PC-9 (cell line): Measurements from ENCODE around the gene FXYD4. TPM values are rescaled to one million over a fixed set of nuclear protein-coding genes. Genes with fewer than 3 reads are reported as not detected.

Experiments
- BruUV-seq: library from RNA; stranded (reverse); fragments of 400-500 nt; replicated peaks from 2 replicates; lab custom pipeline; 2021; lab: Mats Ljungman, UMichigan
- CTCF ChIA-PET: fragments of 300-600 bp; sonication (Branson Sonifier 250); formaldehyde crosslinking; loops from one replicate; lab custom pipeline; 2022; ENCODE audit warnings: antibody characterized with exemption; lab: Charles Lee
- POLR2A ChIA-PET: fragments of 300-600 bp; sonication (Branson Sonifier 250); formaldehyde crosslinking; loops from one replicate; lab custom pipeline; 2022; ENCODE audit warnings: antibody characterized with exemption; ENCODE audit not compliant: unreplicated experiment; lab: Charles Lee
- DNase-seq, 2 experiments: peaks; one replicate each; pipeline versions ENCODE4 v3.0.0 to v3.0.0-alpha.2; 2015 to 2022; ENCODE audit warnings: mixed read lengths in 1 of 2
- H2AFZ ChIP-seq: fragments of 200-600 bp; sonication (generic); 2 replicates; pipeline ENCODE4 v1.8.1; 2017; ENCODE audit warnings: antibody characterized with exemption
- H3F3A ChIP-seq: fragments of 200-600 bp; sonication (generic); 2 replicates; pipeline ENCODE4 v1.8.1; 2017; ENCODE audit warnings: antibody characterized with exemption, mild to moderate bottlenecking, low read depth; ENCODE audit not compliant: insufficient read depth
- H3K27ac ChIP-seq: fragments of 200-600 bp; sonication (generic); 2 replicates; pipeline ENCODE4 v1.6.1; 2016; ENCODE audit warnings: mixed run types
- H3K27me3 ChIP-seq: fragments of 200-600 bp; sonication (generic); 2 replicates; pipeline ENCODE4 v1.6.1; 2016; ENCODE audit warnings: low read depth, mixed run types; ENCODE audit not compliant: insufficient read depth
- H3K36me3 ChIP-seq: fragments of 200-600 bp; sonication (generic); 2 replicates; pipeline ENCODE4 v1.6.1; 2016; ENCODE audit warnings: low read depth, mixed run types
- H3K4me1 ChIP-seq: fragments of 200-600 bp; sonication (generic); replicated peaks from 2 replicates; pipeline ENCODE4 v1.6.1; 2016; ENCODE audit warnings: mixed run types; ENCODE audit not compliant: insufficient read depth
- H3K4me2 ChIP-seq: fragments of 200-600 bp; sonication (generic); 2 replicates; pipeline ENCODE4 v1.6.1; 2017; ENCODE audit warnings: mixed run types
- H3K4me3 ChIP-seq: fragments of 200-600 bp; sonication (generic); 2 replicates; pipeline ENCODE4 v1.6.1; 2016; ENCODE audit warnings: mixed run types
- H3K79me2 ChIP-seq: fragments of 200-600 bp; sonication (generic); 2 replicates; pipeline ENCODE4 v1.6.1; 2017; ENCODE audit warnings: low read depth, mixed run types
- H3K9me2 ChIP-seq: fragments of 200-600 bp; sonication (generic); 2 replicates; pipeline ENCODE4 v1.8.1; 2017; ENCODE audit warnings: mild to moderate bottlenecking; ENCODE audit not compliant: insufficient read depth
- H3K9me3 ChIP-seq: fragments of 200-600 bp; sonication (generic); 2 replicates; pipeline ENCODE4 v1.8.1; 2016; ENCODE audit warnings: low read depth; ENCODE audit not compliant: insufficient read depth
- H4K20me1 ChIP-seq: fragments of 200-600 bp; sonication (generic); 2 replicates; pipeline ENCODE4 v1.8.1; 2017; ENCODE audit not compliant: insufficient read depth
- CTCF ChIP-seq: fragments of 200-600 bp; sonication (generic); conservative IDR thresholded peaks from 2 replicates; pipeline ENCODE4 v1.6.1; 2017; ENCODE audit warnings: mixed run types, antibody characterized with exemption, mild to moderate bottlenecking, moderate library complexity
- EZH2 ChIP-seq: fragments of 200-600 bp; sonication (generic); IDR thresholded peaks from 2 replicates; pipeline ENCODE4 v1.8.0; 2017; ENCODE audit warnings: antibody characterized with exemption, low read depth
- intact Hi-C: fragments of 100-400 bp; cut with micrococcal nuclease; formaldehyde crosslinking; loops from one replicate; pipeline ENCODE4 v1.10.0; 2022; ENCODE audit not compliant: unreplicated experiment
- total RNA-seq: library from RNA; stranded (reverse); gene quantifications from 2 replicates; pipeline ENCODE4 v1.2.3, GENCODE V29; 2021

The FXYD4 gene
- total RNA-seq, 1 experiment from 2014 or later, result not detected

- Histone ChIP-seq H4K20me1 (no peaks in the 10 kb centered on the region), H3K4me2 (peak overlapping the region; percentile 52), H3K9me3 (no peaks in the 10 kb centered on the region), H3K4me1 (peaks cover 23% of the 10 kb centered on the region), H3K4me3 (no peak overlapping the region), H3K79me2 (no peaks in the 10 kb centered on the region), H2AFZ (no peak overlapping the region; the same call in 1 of the 2 replicates), H3K36me3 (no peaks in the 10 kb centered on the region), H3K9me2 (no peaks in the 10 kb centered on the region), H3K27ac (no peak overlapping the region), H3K27me3 (no peaks in the 10 kb centered on the region), H3F3A (peaks cover 20% of the 10 kb centered on the region)
- peak; percentile 74 to 85 for DNase-seq
- no peak for TF ChIP-seq EZH2
- TF ChIP-seq CTCF, result no peak
- CTCF ChIA-PET, result no interaction called here
- intact Hi-C loops, result no loop called here
- BruUV-seq, result no TSS peak
- POLR2A ChIA-PET, result no interaction called here
Observed at GRCh38 chr10:43340619-43341018, 30.8 kb upstream of the FXYD4 start.

GRCh38 chr10:43341450-43341849 is 30.0 kb upstream of the FXYD4 start:
- CTCF ChIA-PET, result no interaction called here
- intact Hi-C loops, result no loop called here
- Histone ChIP-seq H4K20me1 (no peaks in the 10 kb centered on the region), H3K36me3 (no peaks in the 10 kb centered on the region), H3K4me1 (peaks cover 23% of the 10 kb centered on the region), H3K4me2 (peak overlapping the region; percentile 52; the same call in 1 of the 2 replicates), H3K27me3 (no peaks in the 10 kb centered on the region), H3K4me3 (no peak overlapping the region), H3K9me3 (no peaks in the 10 kb centered on the region), H3K79me2 (no peaks in the 10 kb centered on the region), H3K9me2 (no peaks in the 10 kb centered on the region), H3K27ac (no peak overlapping the region), H2AFZ (no peak overlapping the region), H3F3A (peaks cover 20% of the 10 kb centered on the region)
- no peak for TF ChIP-seq CTCF
- no peak for TF ChIP-seq EZH2
- no TSS peak for BruUV-seq
- DNase-seq, result no peak
- POLR2A ChIA-PET, result no interaction called here

GRCh38 chr10:43342279-43343125 is 28.9 kb upstream of the FXYD4 start:
- CTCF ChIA-PET, result no interaction called here
- H3K36me3 ChIP-seq, result no peaks in the 10 kb centered on the region
- intact Hi-C loops, result no loop called here
- no peak overlapping the region for H3K4me3 ChIP-seq
- peaks cover 23% of the 10 kb centered on the region for H3K4me1 ChIP-seq
- no peak overlapping the region for H3K27ac ChIP-seq
- TF ChIP-seq EZH2 (no peak), CTCF (no peak)
- peaks cover 20% of the 10 kb centered on the region for H3F3A ChIP-seq
- no peaks in the 10 kb centered on the region for H3K79me2 ChIP-seq
- H3K4me2 ChIP-seq, result no peak overlapping the region
- BruUV-seq, result no TSS peak
- no peak overlapping the region for H2AFZ ChIP-seq
- H4K20me1 ChIP-seq, result no peaks in the 10 kb centered on the region
- H3K27me3 ChIP-seq, result no peaks in the 10 kb centered on the region
- H3K9me3 ChIP-seq, result no peaks in the 10 kb centered on the region
- no peak for DNase-seq
- no peaks in the 10 kb centered on the region for H3K9me2 ChIP-seq
- POLR2A ChIA-PET, result no interaction called here
